ENCODE results near the gene CMTR1.
"Not testable (repeated sequence)": the region's sequence is repeated elsewhere in the genome, so short reads cannot be mapped to it uniquely, and the experiment has no call there.

The CMTR1 gene

GRCh38 chr6:37396571-37397180, 36.3 kb upstream of the CMTR1 start:
- DNase-seq (ENCODE audit: low read depth): peak; percentile 52
- no peak for TF ChIP-seq CTCF (conservative IDR thresholded peaks at IDR 0.05; ENCODE audit: low read depth, low read length)
- H3K4me3 ChIP-seq (ENCODE audit: low read length): no peak overlapping the region

GRCh38 chr6:37399131-37399530, 33.9 kb upstream of the CMTR1 start:
- no peak overlapping the region for H3K4me3 ChIP-seq (ENCODE audit: low read length)
- DNase-seq (ENCODE audit: low read depth): no peak
- TF ChIP-seq CTCF (conservative IDR thresholded peaks at IDR 0.05; ENCODE audit: low read depth, low read length): no peak

- no peak for DNase-seq (ENCODE audit: low read depth)
- H3K4me3 ChIP-seq (ENCODE audit: low read length): no peak overlapping the region
Measured at GRCh38 chr6:37399795-37400490, 33.1 kb upstream of the CMTR1 start.

GRCh38 chr6:37401658-37402057, 31.4 kb upstream of the CMTR1 start:
- not testable (repeated sequence) for H3K4me3 ChIP-seq (ENCODE audit: low read length); DNase-seq (ENCODE audit: low read depth)

More at GRCh38 chr6:37399795-37400490, 33.1 kb upstream of the CMTR1 start:
- TF ChIP-seq CTCF (conservative IDR thresholded peaks at IDR 0.05; ENCODE audit: low read depth, low read length): no peak

GRCh38 chr6:37406726-37407341, 26.2 kb upstream of the CMTR1 start:
- no peak overlapping the region for H3K4me3 ChIP-seq (ENCODE audit: low read length)
- no peak for DNase-seq (ENCODE audit: low read depth)
- no peak for TF ChIP-seq CTCF (conservative IDR thresholded peaks at IDR 0.05; ENCODE audit: low read depth, low read length)

- no peak overlapping the region for H3K4me3 ChIP-seq (ENCODE audit: low read length)
- no peak for DNase-seq (ENCODE audit: low read depth)
- TF ChIP-seq CTCF (conservative IDR thresholded peaks at IDR 0.05; ENCODE audit: low read depth, low read length): no peak
Measured at GRCh38 chr6:37407948-37408347, 25.1 kb upstream of the CMTR1 start.

GRCh38 chr6:37409501-37409900, 23.5 kb upstream of the CMTR1 start:
- TF ChIP-seq CTCF (conservative IDR thresholded peaks at IDR 0.05; ENCODE audit: low read depth, low read length): no peak
- H3K4me3 ChIP-seq (ENCODE audit: low read length): no peak overlapping the region
- DNase-seq (ENCODE audit: low read depth): no peak

Data from retinal pigment epithelial cell (primary cell).